H9 (cell line): ENCODE data around the gene IL17A. TPM values are rescaled to one million over a fixed set of nuclear protein-coding genes. Genes with fewer than 3 reads are reported as not detected.

Source experiments
- DNase-seq: peaks from one replicate; pipeline ENCODE4 v3.0.0-alpha.2; 2017
- H2AFZ ChIP-seq: one replicate; pipeline ENCODE4 v1.6.1; 2013; ENCODE audit warnings: mild to moderate bottlenecking, low read length, control low read depth, moderate library complexity
- H2AK5ac ChIP-seq: 2 replicates; pipeline ENCODE4 v1.6.1; 2013; ENCODE audit warnings: low read length, control low read depth, mixed read lengths; ENCODE audit not compliant: insufficient read length
- H2BK120ac ChIP-seq: one replicate; pipeline ENCODE4 v1.6.1; 2013; ENCODE audit warnings: low read depth, mild to moderate bottlenecking, low read length, control low read depth, inconsistent platforms; ENCODE audit not compliant: poor library complexity, severe bottlenecking
- H2BK12ac ChIP-seq: 2 replicates; pipeline ENCODE4 v1.6.1; 2013; ENCODE audit warnings: low read length, control low read depth, mixed read lengths, low read depth; ENCODE audit not compliant: insufficient read length
- H2BK15ac ChIP-seq: 2 replicates; pipeline ENCODE4 v1.6.1; 2013; ENCODE audit warnings: low read depth, low read length, control low read depth
- H2BK20ac ChIP-seq: one replicate; pipeline ENCODE4 v1.6.1; 2013; ENCODE audit warnings: low read depth, mild to moderate bottlenecking, low read length, control low read depth, inconsistent platforms; ENCODE audit not compliant: poor library complexity, severe bottlenecking
- H2BK5ac ChIP-seq: 2 replicates; pipeline ENCODE4 v1.6.1; 2013; ENCODE audit warnings: low read length, control low read depth, mixed read lengths; ENCODE audit not compliant: insufficient read length
- H3K14ac ChIP-seq: 2 replicates; pipeline ENCODE4 v1.6.1; 2013; ENCODE audit warnings: low read length, control low read depth; ENCODE audit not compliant: insufficient read depth
- H3K18ac ChIP-seq: 2 replicates; pipeline ENCODE4 v1.6.1; 2013; ENCODE audit warnings: low read depth, mild to moderate bottlenecking, mixed read lengths, low read length, control low read depth; ENCODE audit not compliant: insufficient read length
- H3K23ac ChIP-seq: 2 replicates; pipeline ENCODE4 v1.6.1; 2013; ENCODE audit warnings: low read length, control low read depth, mixed read lengths, low read depth; ENCODE audit not compliant: insufficient read length
- H3K23me2 ChIP-seq: 2 replicates; pipeline ENCODE4 v1.6.1; 2013; ENCODE audit warnings: low read depth, mild to moderate bottlenecking, mixed read lengths, low read length, control low read depth; ENCODE audit not compliant: insufficient read length, poor library complexity, severe bottlenecking
- H3K27ac ChIP-seq: 2 replicates; pipeline ENCODE4 v1.5.1; 2013; ENCODE audit warnings: low read length, control low read depth, mixed read lengths, low read depth; ENCODE audit not compliant: insufficient read length
- H3K27me3 ChIP-seq: 2 replicates; pipeline ENCODE4 v1.6.1; 2013; ENCODE audit warnings: low read length, control low read depth, inconsistent platforms; ENCODE audit not compliant: insufficient read depth
- H3K4ac ChIP-seq: 2 replicates; pipeline ENCODE4 v1.6.1; 2013; ENCODE audit warnings: low read depth, mild to moderate bottlenecking, control low read depth, inconsistent platforms, low read length, moderate library complexity
- H3K4me1 ChIP-seq: 2 replicates; pipeline ENCODE4 v1.6.1; 2013; ENCODE audit warnings: low read length, control low read depth, inconsistent platforms; ENCODE audit not compliant: insufficient read depth
- H3K4me2 ChIP-seq: 2 replicates; pipeline ENCODE4 v1.6.1; 2013; ENCODE audit warnings: low read length, control low read depth, mixed read lengths; ENCODE audit not compliant: insufficient read length, insufficient read depth
- H3K56ac ChIP-seq: 2 replicates; pipeline ENCODE4 v1.6.1; 2013; ENCODE audit warnings: low read depth, mild to moderate bottlenecking, mixed read lengths, low read length, control low read depth; ENCODE audit not compliant: insufficient read length
- H3K79me1 ChIP-seq: 2 replicates; pipeline ENCODE4 v1.6.1; 2013; ENCODE audit warnings: low read depth, mild to moderate bottlenecking, moderate library complexity, low read length, control low read depth, inconsistent platforms; ENCODE audit not compliant: insufficient read depth, poor library complexity, severe bottlenecking
- H3K79me2 ChIP-seq: 2 replicates; pipeline ENCODE4 v1.6.1; 2013; ENCODE audit warnings: low read length, control low read depth, inconsistent platforms; ENCODE audit not compliant: insufficient read depth
- H3K9ac ChIP-seq: 2 replicates; pipeline ENCODE4 v1.6.1; 2013; ENCODE audit warnings: low read length, control low read depth, mixed read lengths; ENCODE audit not compliant: insufficient read length; ENCODE audit errors: extremely low read depth
- H3K9me3 ChIP-seq: one replicate; pipeline ENCODE4 v1.6.1; 2013; ENCODE audit warnings: low read depth, low read length, inconsistent platforms; ENCODE audit not compliant: control insufficient read depth
- H3T11ph ChIP-seq: one replicate; pipeline ENCODE4 v1.6.1; 2013; ENCODE audit warnings: mild to moderate bottlenecking, low read length, control low read depth, inconsistent platforms
- H4K20me1 ChIP-seq: one replicate; pipeline ENCODE4 v1.6.1; 2013; ENCODE audit not compliant: control insufficient read depth, insufficient read length, insufficient read depth
- H4K5ac ChIP-seq: 2 replicates; pipeline ENCODE4 v1.6.1; 2013; ENCODE audit warnings: low read depth, mild to moderate bottlenecking, mixed read lengths, low read length, control low read depth; ENCODE audit not compliant: insufficient read length
- H4K8ac ChIP-seq: replicated peaks from 2 replicates; pipeline ENCODE4 v1.6.1; 2013; ENCODE audit warnings: low read length, control low read depth, mixed read lengths, low read depth; ENCODE audit not compliant: insufficient read length
- H4K91ac ChIP-seq: 2 replicates; pipeline ENCODE4 v1.6.1; 2013; ENCODE audit warnings: low read depth, mild to moderate bottlenecking, moderate library complexity, mixed read lengths, low read length, control low read depth; ENCODE audit not compliant: insufficient read length
- H3K27ac Mint-ChIP-seq, 3 experiments: 2 replicates in 2 of 3; 3 replicates in 1 of 3; pipeline ENCODE4 v1.8.0; 2020 to 2021; ENCODE audit warnings: mixed read lengths in 3 of 3, mild to moderate bottlenecking in 1 of 3, moderate library complexity in 1 of 3
- H3K27me3 Mint-ChIP-seq: 2 replicates; pipeline ENCODE4 v1.8.0; 2021; ENCODE audit warnings: low read depth, mild to moderate bottlenecking, moderate library complexity, mixed read lengths
- H3K36me3 Mint-ChIP-seq, 3 experiments: 2 replicates in 2 of 3; 3 replicates in 1 of 3; pipeline ENCODE4 v1.8.0; 2020 to 2021; ENCODE audit warnings: low read depth in 3 of 3, mixed read lengths in 3 of 3; ENCODE audit not compliant: insufficient read depth in 1 of 3
- H3K4me1 Mint-ChIP-seq, 2 experiments: 2 replicates each; pipeline ENCODE4 v1.8.0; 2020; ENCODE audit warnings: mixed read lengths in 2 of 2
- H3K4me3 Mint-ChIP-seq, 2 experiments: 2 replicates in 1 of 2; 3 replicates in 1 of 2; pipeline ENCODE4 v1.8.0; 2020 to 2021; ENCODE audit warnings: mild to moderate bottlenecking in 2 of 2, mixed read lengths in 2 of 2, moderate library complexity in 1 of 2
- H3K9me3 Mint-ChIP-seq, 2 experiments: 2 replicates in 1 of 2; 3 replicates in 1 of 2; pipeline ENCODE4 v1.8.0; 2020; ENCODE audit warnings: mild to moderate bottlenecking in 2 of 2, mixed read lengths in 2 of 2, moderate library complexity in 1 of 2
- CTCF ChIP-seq: fragments of 200-600 bp; sonication (generic); conservative IDR thresholded peaks from 3 replicates; pipeline ENCODE4 v1.8.0; 2021; ENCODE audit warnings: antibody characterized with exemption, mild to moderate bottlenecking
- WGBS: extraction: QIAGEN DNeasy Blood & Tissue Kit; methylation state at CpG from one replicate; pipeline ENCODE4 v1.1.7; 2013; ENCODE audit warnings: missing lambda C conversion rate, low lambda C conversion rate, mixed read lengths; ENCODE audit not compliant: insufficient read length; ENCODE audit errors: extremely low coverage; 5-methylcytosine and 5-hydroxymethylcytosine counted together
- total RNA-seq: library from RNA; stranded (reverse); gene quantifications from 2 replicates; pipeline ENCODE4 v1.2.1, GENCODE V29; 2021

IL17A gene
- total RNA-seq, 1 experiment from 2014 or later: not detected

- Histone ChIP-seq H3K9me3 (no peaks in the 10 kb centered on the region), H2AFZ (no peak overlapping the region), H3K79me1 (no peaks in the 10 kb centered on the region), H2AK5ac (no peak overlapping the region), H3K9ac (no peak overlapping the region), H4K5ac (no peak overlapping the region), H2BK120ac (no peak overlapping the region), H3K18ac (no peak overlapping the region), H4K8ac (no peak overlapping the region), H3K4me1 (peaks cover 9% of the 10 kb centered on the region; the same call in 1 of the 2 replicates), H4K20me1 (no peaks in the 10 kb centered on the region), H3K14ac (no peak overlapping the region), H2BK20ac (no peak overlapping the region), H2BK15ac (no peak overlapping the region), H2BK5ac (no peak overlapping the region), H3T11ph (no peak overlapping the region), H3K4ac (no peak overlapping the region), H2BK12ac (no peak overlapping the region), H3K4me2 (no peak overlapping the region), H4K91ac (no peak overlapping the region), H3K27ac (no peak overlapping the region), H3K23ac (no peak overlapping the region), H3K23me2 (no peaks in the 10 kb centered on the region), H3K79me2 (no peaks in the 10 kb centered on the region), H3K56ac (no peak overlapping the region), H3K27me3 (no peaks in the 10 kb centered on the region)
- Mint-ChIP-seq H3K27me3 (no peaks in the 10 kb centered on the region), H3K4me3 (no peak overlapping the region), H3K27ac (no peak overlapping the region; a peak in 1 of 7 replicates), H3K9me3 (no peaks in the 10 kb centered on the region), H3K4me1 (peaks cover 11 to 18% of the 10 kb centered on the region in 2 experiments), H3K36me3 (no peaks in the 10 kb centered on the region; a peak in 1 of 7 replicates)
- no CpG with 5 or more reads among the region's 3 CpGs for WGBS
- no peak for TF ChIP-seq CTCF
- DNase-seq: no peak
Measured at GRCh38 chr6:52183131-52183713, 3.0 kb upstream of the IL17A start.
